CD4-positive, alpha-beta T cell treated with Interleukin-10 for 1 hour (primary cell): ENCODE measurements around the gene SH2B3.

ENCODE experiments used
- DNase-seq: peaks from one replicate; pipeline ENCODE4 v3.0.0-alpha.2; 2020

Gene SH2B3

GRCh38 chr12:111409780-111410430, 4.2 kb downstream of the SH2B3 start:
- DNase-seq = no peak

- DNase-seq = no peak
These were observed 4.9 kb downstream of the SH2B3 start for GRCh38 chr12:111410431-111411184.

- no peak for DNase-seq
These were observed 5.6 kb downstream of the SH2B3 start for GRCh38 chr12:111411185-111411764.

- DNase-seq = no peak
These were observed 6.5 kb downstream of the SH2B3 start for GRCh38 chr12:111412007-111412829.

- no peak for DNase-seq
These were observed 7.2 kb downstream of the SH2B3 start for GRCh38 chr12:111412830-111413441.

GRCh38 chr12:111413442-111414086, 7.8 kb downstream of the SH2B3 start:
- no peak for DNase-seq

- no peak for DNase-seq
These were observed 9.1 kb downstream of the SH2B3 start for GRCh38 chr12:111414711-111415252.

- no peak for DNase-seq
These were observed 11.6 kb downstream of the SH2B3 start for GRCh38 chr12:111417290-111417689.

DNA sequence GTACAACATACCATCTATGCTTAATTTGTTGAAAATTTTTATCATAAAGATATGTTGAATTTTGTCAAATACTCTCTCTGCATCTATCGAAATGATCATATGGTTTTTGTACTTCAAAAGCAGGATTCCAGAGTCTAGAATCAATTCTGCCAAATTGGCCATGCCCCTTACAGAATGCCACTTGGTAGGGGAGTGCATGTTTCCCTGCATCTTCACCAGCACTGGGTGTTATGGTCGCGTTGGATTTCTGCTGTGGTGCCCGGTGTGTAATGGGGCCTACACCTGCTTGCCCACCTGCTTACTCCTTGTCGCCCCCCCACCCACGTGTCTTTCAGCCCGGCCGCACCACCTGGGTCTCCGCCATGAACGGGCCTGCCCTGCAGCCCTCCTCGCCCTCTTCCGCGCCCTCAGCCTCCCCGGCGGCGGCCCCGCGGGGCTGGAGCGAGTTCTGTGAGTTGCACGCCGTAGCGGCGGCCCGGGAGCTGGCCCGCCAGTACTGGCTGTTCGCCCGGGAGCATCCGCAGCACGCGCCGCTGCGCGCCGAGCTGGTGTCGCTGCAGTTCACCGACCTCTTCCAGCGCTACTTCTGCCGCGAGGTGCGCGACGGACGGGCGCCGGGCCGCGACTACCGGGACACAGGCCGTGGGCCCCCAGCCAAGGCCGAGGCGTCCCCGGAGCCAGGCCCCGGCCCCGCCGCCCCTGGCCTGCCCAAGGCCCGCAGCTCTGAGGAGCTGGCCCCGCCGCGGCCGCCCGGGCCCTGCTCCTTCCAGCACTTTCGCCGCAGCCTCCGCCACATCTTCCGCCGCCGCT, 12.3 kb downstream of the SH2B3 start:
- DNase-seq = no peak

GRCh38 chr12:111418594-111418880, 12.8 kb downstream of the SH2B3 start:
- no peak for DNase-seq

- no peak for DNase-seq
These were observed 14.1 kb downstream of the SH2B3 start for GRCh38 chr12:111419784-111420183.

GRCh38 chr12:111420494-111420893, 14.8 kb downstream of the SH2B3 start:
- DNase-seq = no peak

GRCh38 chr12:111424189-111424792, 18.6 kb downstream of the SH2B3 start:
- DNase-seq = no peak

GRCh38 chr12:111424793-111425251, 19.1 kb downstream of the SH2B3 start:
- DNase-seq = no peak

DNA sequence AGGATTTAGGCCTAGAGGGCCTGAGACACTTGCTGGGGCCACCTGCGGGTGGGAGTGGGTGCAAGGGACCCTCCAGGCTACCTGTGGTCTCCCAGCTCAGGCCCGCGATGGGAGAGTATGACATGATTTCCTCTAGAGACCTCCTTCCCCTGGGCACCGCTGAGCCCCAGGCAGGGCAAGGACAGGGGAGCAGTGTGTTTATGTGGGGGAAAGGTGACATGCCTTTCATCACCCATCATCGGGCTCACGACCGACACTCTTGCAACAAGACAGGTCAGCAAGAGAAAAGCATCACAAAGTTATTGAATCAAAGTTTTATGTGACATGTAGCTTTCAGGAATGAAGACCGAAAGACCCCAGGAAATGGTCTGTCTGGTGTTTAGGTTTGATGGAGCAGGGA, 19.9 kb downstream of the SH2B3 start:
- no peak for DNase-seq

GRCh38 chr12:111426344-111427185, 20.8 kb downstream of the SH2B3 start:
- DNase-seq = peak; percentile 58

DNA sequence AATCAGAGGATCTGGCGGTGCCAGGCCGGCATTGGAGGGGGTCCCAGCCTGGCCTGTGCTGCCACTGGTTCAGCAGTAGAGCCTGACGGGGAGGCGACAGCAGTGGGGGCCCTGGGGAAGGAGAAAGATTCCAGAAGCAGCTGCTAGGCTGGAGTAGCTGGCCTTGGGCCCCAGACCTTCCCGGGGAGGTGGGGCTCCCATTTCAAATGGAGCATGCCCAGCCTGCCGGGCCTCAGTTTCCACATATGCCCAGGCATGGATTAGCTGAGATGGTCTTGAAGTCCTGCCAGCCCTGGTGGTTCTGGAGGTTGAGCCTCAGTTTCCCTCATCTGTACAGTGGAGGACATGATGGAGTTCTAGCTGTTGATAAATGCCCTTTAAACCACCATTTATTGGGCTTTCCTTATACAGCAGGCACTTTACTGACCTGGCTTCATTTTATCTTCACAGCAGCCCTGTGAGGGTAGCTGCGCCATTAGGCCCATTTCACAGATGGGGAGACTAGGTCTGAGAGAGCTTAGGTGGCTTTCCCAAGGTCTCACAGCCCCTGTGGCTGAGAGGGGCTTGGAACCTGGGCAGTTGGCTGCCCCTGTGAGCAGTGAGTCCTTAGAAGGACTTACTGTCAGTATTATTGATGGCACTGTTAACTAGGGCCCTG, 21.8 kb downstream of the SH2B3 start:
- no peak for DNase-seq

DNA sequence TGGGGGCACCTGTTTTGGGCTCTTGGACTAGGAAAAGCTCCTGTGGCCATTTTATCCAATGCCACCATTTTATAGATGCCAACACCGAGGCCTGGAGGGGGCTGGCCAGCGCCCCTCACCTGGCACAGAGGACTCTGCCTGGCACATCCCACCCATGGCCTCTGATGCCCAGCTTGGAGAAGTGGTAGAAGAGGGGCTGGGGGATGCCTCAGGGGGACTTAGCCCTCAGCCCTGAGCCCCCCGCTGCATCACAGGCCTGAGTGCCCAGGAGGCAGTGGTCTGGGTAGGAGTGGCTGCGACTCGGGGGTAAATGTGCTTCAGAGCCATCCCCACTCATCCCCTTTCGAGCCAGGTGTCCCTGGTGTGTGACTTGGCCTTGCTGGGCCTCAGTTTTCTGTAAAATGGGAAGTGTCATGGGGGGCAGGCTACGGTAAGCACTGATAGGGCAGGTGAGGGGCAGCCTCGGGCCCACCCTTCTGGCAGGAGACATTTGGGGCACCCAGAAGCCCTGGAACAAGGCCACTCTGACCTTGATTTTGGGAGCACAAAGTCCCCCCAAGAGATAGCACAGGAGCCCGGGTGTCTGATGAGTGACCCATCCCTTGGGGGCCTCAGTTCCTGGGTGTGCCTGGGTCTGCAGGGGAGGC, 22.5 kb downstream of the SH2B3 start:
- DNase-seq = no peak

- DNase-seq = peak; percentile 54
These were observed 23.0 kb downstream of the SH2B3 start for GRCh38 chr12:111428728-111429175.
